HCT116 (cell line): Measurements from ENCODE around the gene CHST12. TPM values are rescaled to one million over a fixed set of nuclear protein-coding genes. Genes with fewer than 3 reads are reported as not detected.

ENCODE experiments used
- ATAC-seq: fragments of 200-7000 bp; cut with Tn5 transposase; 2 replicates; pipeline ENCODE4 v1.9.1; 2020; ENCODE audit warnings: mild to moderate bottlenecking, moderate library complexity
- BruUV-seq: library from RNA; stranded (reverse); fragments of 400-500 nt; replicated peaks from 2 replicates; lab custom pipeline; 2021; lab: Mats Ljungman, UMichigan
- CTCF ChIA-PET: fragments of 300-600 bp; sonication (Branson Sonifier 250); formaldehyde crosslinking; loops from one replicate; lab custom pipeline; 2021; ENCODE audit warnings: antibody characterized with exemption; lab: Charles Lee
- POLR2A ChIA-PET: fragments of 300-600, 350-600 bp; sonication (Branson Sonifier 250); formaldehyde crosslinking; loops from one replicate; lab custom pipeline; 2021; ENCODE audit warnings: antibody characterized with exemption; lab: Charles Lee
- RAD21 ChIA-PET, 2 experiments: fragments of 300-600 bp; sonication (Branson Sonifier 250); formaldehyde crosslinking; loops; one replicate each; lab custom pipeline; 2023; ENCODE audit warnings: low total read pairs in 2 of 2; ENCODE audit not compliant: uncharacterized antibody in 2 of 2, unreplicated experiment in 2 of 2, low non-redundant PET in 1 of 2; lab: Charles Lee
- DNase-seq: peaks from one replicate; pipeline ENCODE4 v3.0.0-alpha.2; 2010; ENCODE audit warnings: low read depth, low spot score
- H2AFZ ChIP-seq: fragments of 200-600 bp; shearing (Covaris generic), sonication (generic); 2 replicates; pipeline ENCODE4 v1.6.1; 2017; ENCODE audit warnings: low read depth, mixed run types, mixed read lengths, antibody characterized with exemption, low read length; ENCODE audit not compliant: poor library complexity, severe bottlenecking
- H3K27ac ChIP-seq: 2 replicates; pipeline ENCODE4 v1.5.1; 2012; ENCODE audit warnings: low read depth, low read length
- H3K27me3 ChIP-seq: fragments of 200-600 bp; sonication (generic); 2 replicates; pipeline ENCODE4 v1.6.1; 2016; ENCODE audit warnings: mixed run types, low read length, mixed read lengths; ENCODE audit not compliant: insufficient read depth
- H3K36me3 ChIP-seq, 2 experiments: fragments of 200-500 bp in 1 of 2; fragments of 200-600 bp in 1 of 2; sonication (Bioruptor generic) in 1 of 2; sonication (generic) in 1 of 2; 2 replicates each; pipeline versions ENCODE4 v1.5.1 to v1.6.1; 2014 to 2016; ENCODE audit warnings: low read length in 2 of 2, inconsistent platforms in 1 of 2, mixed read lengths in 1 of 2, mixed run types in 1 of 2; ENCODE audit not compliant: insufficient read depth in 2 of 2, control insufficient read depth in 1 of 2
- H3K4me1 ChIP-seq, 2 experiments: fragments of 200-600 bp in 1 of 2; sonication (generic) in 1 of 2; 2 replicates each; pipeline versions ENCODE4 v1.5.1 to v1.6.1; 2012 to 2017; ENCODE audit warnings: low read length in 2 of 2, inconsistent platforms in 1 of 2, mild to moderate bottlenecking in 1 of 2, mixed read lengths in 1 of 2, mixed run types in 1 of 2, moderate library complexity in 1 of 2; ENCODE audit not compliant: insufficient read depth in 2 of 2, control insufficient read depth in 1 of 2
- H3K4me2 ChIP-seq: fragments of 200-600 bp; sonication (generic); 2 replicates; pipeline ENCODE4 v1.6.1; 2017; ENCODE audit warnings: mixed run types, low read length, mixed read lengths
- H3K4me3 ChIP-seq, 2 experiments: fragments of 200-600 bp in 1 of 2; sonication (generic) in 1 of 2; replicated peaks in 1 of 2; 2 replicates each; pipeline ENCODE4 v1.5.1; 2011 to 2016; ENCODE audit warnings: low read length in 2 of 2, control low read depth in 1 of 2, low read depth in 1 of 2, mild to moderate bottlenecking in 1 of 2, mixed read lengths in 1 of 2, mixed run types in 1 of 2
- H3K79me2 ChIP-seq: fragments of 200-600 bp; sonication (generic); 2 replicates; pipeline ENCODE4 v1.6.1; 2017; ENCODE audit warnings: mild to moderate bottlenecking, mixed run types, low read length, moderate library complexity, mixed read lengths; ENCODE audit not compliant: insufficient read depth
- H3K9ac ChIP-seq: fragments of 200-600 bp; sonication (generic); 2 replicates; pipeline ENCODE4 v1.6.1; 2016; ENCODE audit warnings: low read length, mixed read lengths
- H3K9me2 ChIP-seq: fragments of 200-600 bp; sonication (generic), shearing (Covaris generic); 2 replicates; pipeline ENCODE4 v1.6.1; 2017; ENCODE audit warnings: mixed run types, mild to moderate bottlenecking, moderate library complexity; ENCODE audit not compliant: insufficient read depth
- H3K9me3 ChIP-seq, 2 experiments: fragments of 200-500 bp in 1 of 2; fragments of 200-600 bp in 1 of 2; sonication (Bioruptor generic) in 1 of 2; sonication (generic) in 1 of 2; 2 replicates each; pipeline ENCODE4 v1.6.1; 2014 to 2017; ENCODE audit warnings: low read length in 2 of 2, mixed read lengths in 2 of 2, inconsistent platforms in 1 of 2, low read depth in 1 of 2, mild to moderate bottlenecking in 1 of 2, mixed run types in 1 of 2, moderate library complexity in 1 of 2; ENCODE audit not compliant: control insufficient read depth in 1 of 2, insufficient read depth in 1 of 2
- H4K20me1 ChIP-seq: fragments of 200-600 bp; sonication (generic), shearing (Covaris generic); 2 replicates; pipeline ENCODE4 v1.6.1; 2017; ENCODE audit warnings: mixed run types, mild to moderate bottlenecking, moderate library complexity; ENCODE audit not compliant: insufficient read depth
- CBX3 ChIP-seq: IDR thresholded peaks from 2 replicates; pipeline ENCODE4 v1.6.1; 2012; ENCODE audit warnings: low read depth
- CEBPB ChIP-seq: IDR thresholded peaks from 2 replicates; pipeline ENCODE4 v1.6.1; 2012; ENCODE audit warnings: low read depth
- EGR1 ChIP-seq: IDR thresholded peaks from 2 replicates; pipeline ENCODE4 v1.6.1; 2012; ENCODE audit warnings: low read depth
- ELF1 ChIP-seq: IDR thresholded peaks from 2 replicates; pipeline ENCODE4 v1.6.1; 2012; ENCODE audit warnings: low read depth, borderline replicate concordance
- EZH2 ChIP-seq: fragments of 200-600 bp; sonication (generic); IDR thresholded peaks from 2 replicates; pipeline ENCODE4 v1.6.1; 2017; ENCODE audit warnings: antibody characterized with exemption, mixed run types
- EZH2phosphoT487 ChIP-seq: fragments of 200-600 bp; IDR thresholded peaks from 2 replicates; pipeline ENCODE4 v1.6.1; 2018; ENCODE audit warnings: antibody characterized with exemption, borderline replicate concordance
- JUND ChIP-seq: IDR thresholded peaks from 2 replicates; pipeline ENCODE4 v1.6.1; 2012
- POLR2A ChIP-seq: IDR thresholded peaks from 2 replicates; pipeline ENCODE4 v1.7.0; 2011; ENCODE audit warnings: borderline replicate concordance; ENCODE audit not compliant: insufficient read depth, insufficient read length; ENCODE audit errors: extremely low read depth
- POLR2AphosphoS5 ChIP-seq: IDR thresholded peaks from 2 replicates; pipeline ENCODE4 v1.6.1; 2011; ENCODE audit warnings: mild to moderate bottlenecking, low read depth, low read length, moderate library complexity
- RAD21 ChIP-seq: IDR thresholded peaks from 2 replicates; pipeline ENCODE4 v1.6.1; 2012; ENCODE audit warnings: low read depth, mild to moderate bottlenecking
- SIN3A ChIP-seq: IDR thresholded peaks from 2 replicates; pipeline ENCODE4 v1.6.1; 2012; ENCODE audit warnings: low read depth
- SP1 ChIP-seq: IDR thresholded peaks from 2 replicates; pipeline ENCODE4 v1.6.1; 2012; ENCODE audit warnings: low read depth
- SRF ChIP-seq: IDR thresholded peaks from 2 replicates; pipeline ENCODE4 v1.6.1; 2012; ENCODE audit warnings: low read depth
- TCF7L2 ChIP-seq: IDR thresholded peaks from 2 replicates; pipeline ENCODE4 v1.7.0; 2011; ENCODE audit warnings: borderline replicate concordance, inconsistent platforms; ENCODE audit not compliant: insufficient read depth, insufficient read length; ENCODE audit errors: extremely low read depth
- YY1 ChIP-seq: IDR thresholded peaks from 2 replicates; pipeline ENCODE4 v1.6.1; 2011; ENCODE audit warnings: low read length, low read depth, moderate library complexity, mild to moderate bottlenecking; ENCODE audit not compliant: insufficient replicate concordance; ENCODE audit errors: extremely low read depth
- ZFX ChIP-seq: fragments of 450-650 bp; IDR thresholded peaks from 2 replicates; pipeline ENCODE4 v1.6.1; 2017
- intact Hi-C: fragments of 100-400 bp; cut with micrococcal nuclease; formaldehyde crosslinking; loops from 2 replicates; pipeline ENCODE4 v1.10.0; 2022
- total RNA-seq: library from RNA; stranded (reverse); gene quantifications from one replicate; pipeline ENCODE4 v1.2.1, GENCODE V29; 2021; ENCODE audit not compliant: unreplicated experiment
- TF ChIP-seq, protein P1 (sequence below), 3 experiments: fragments of 200-600 bp in 1 of 3; sonication (generic) in 1 of 3; IDR thresholded peaks in 2 of 3; conservative IDR thresholded peaks in 1 of 3; 2 replicates each; pipeline ENCODE4 v1.5.1; 2012 to 2017; ENCODE audit warnings: low read depth in 2 of 3, low read length in 2 of 3, antibody characterized with exemption in 1 of 3, borderline replicate concordance in 1 of 3, control low read depth in 1 of 3, mild to moderate bottlenecking in 1 of 3, mixed read lengths in 1 of 3, mixed run types in 1 of 3, moderate library complexity in 1 of 3; ENCODE audit not compliant: insufficient read depth in 1 of 3
- TF ChIP-seq, protein P2 (sequence below): IDR thresholded peaks from 2 replicates; pipeline ENCODE4 v1.6.1; 2012
- TF ChIP-seq, protein P3 (sequence below): IDR thresholded peaks from 2 replicates; pipeline ENCODE4 v1.6.1; 2012
- TF ChIP-seq, protein P4 (sequence below): IDR thresholded peaks from 2 replicates; pipeline ENCODE4 v1.6.1; 2012; ENCODE audit warnings: low read depth

Gene CHST12
- total RNA-seq, 1 experiment from 2014 or later = 14.2 TPM

DNA sequence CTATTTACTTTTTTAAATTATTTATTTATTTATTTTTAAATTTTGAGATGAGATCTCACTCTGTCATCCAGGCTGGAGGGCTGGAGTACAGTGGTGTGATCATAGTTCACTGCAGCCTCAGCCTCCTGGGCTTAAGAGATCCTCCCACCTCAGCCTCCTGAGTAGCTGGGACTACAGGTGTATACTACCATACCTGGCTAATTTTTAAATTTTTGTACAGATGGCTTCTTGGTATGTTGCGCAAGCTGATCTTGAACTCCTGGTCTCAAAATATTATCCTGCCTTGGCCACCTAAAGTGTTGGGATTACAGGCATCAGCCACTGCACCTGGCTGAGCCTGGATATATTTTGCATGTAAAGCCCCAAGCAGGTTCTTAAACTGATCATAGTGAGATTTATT lies 7.6 kb downstream of the CHST12 start:
- CTCF ChIA-PET = interaction anchor here (0.7 kb wide), 1 partner anchor 51 kb away, joined by 3 read pairs; no protein-coding TSS in a partner anchor
- no peak for ATAC-seq
- BruUV-seq = no TSS peak
- no peak for TF ChIP-seq EZH2
- TF ChIP-seq RAD21 = no peak
- TF ChIP-seq JUND = no peak
- TF ChIP-seq, protein P1, sequence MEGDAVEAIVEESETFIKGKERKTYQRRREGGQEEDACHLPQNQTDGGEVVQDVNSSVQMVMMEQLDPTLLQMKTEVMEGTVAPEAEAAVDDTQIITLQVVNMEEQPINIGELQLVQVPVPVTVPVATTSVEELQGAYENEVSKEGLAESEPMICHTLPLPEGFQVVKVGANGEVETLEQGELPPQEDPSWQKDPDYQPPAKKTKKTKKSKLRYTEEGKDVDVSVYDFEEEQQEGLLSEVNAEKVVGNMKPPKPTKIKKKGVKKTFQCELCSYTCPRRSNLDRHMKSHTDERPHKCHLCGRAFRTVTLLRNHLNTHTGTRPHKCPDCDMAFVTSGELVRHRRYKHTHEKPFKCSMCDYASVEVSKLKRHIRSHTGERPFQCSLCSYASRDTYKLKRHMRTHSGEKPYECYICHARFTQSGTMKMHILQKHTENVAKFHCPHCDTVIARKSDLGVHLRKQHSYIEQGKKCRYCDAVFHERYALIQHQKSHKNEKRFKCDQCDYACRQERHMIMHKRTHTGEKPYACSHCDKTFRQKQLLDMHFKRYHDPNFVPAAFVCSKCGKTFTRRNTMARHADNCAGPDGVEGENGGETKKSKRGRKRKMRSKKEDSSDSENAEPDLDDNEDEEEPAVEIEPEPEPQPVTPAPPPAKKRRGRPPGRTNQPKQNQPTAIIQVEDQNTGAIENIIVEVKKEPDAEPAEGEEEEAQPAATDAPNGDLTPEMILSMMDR (IDR thresholded peaks at IDR 0.05 in 2 of 3, conservative IDR thresholded peaks at IDR 0.05 in 1 of 3; ENCODE audit: borderline replicate concordance in 1 of 3, insufficient read depth in 1 of 3, low read depth in 2 of 3, low read length in 2 of 3) = no peak
- no peak for TF ChIP-seq ZFX
- no peak for TF ChIP-seq CBX3
- no peak for TF ChIP-seq EZH2phosphoT487
- no peak for TF ChIP-seq SIN3A
- TF ChIP-seq, protein P2, sequence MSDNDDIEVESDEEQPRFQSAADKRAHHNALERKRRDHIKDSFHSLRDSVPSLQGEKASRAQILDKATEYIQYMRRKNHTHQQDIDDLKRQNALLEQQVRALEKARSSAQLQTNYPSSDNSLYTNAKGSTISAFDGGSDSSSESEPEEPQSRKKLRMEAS = no peak
- TF ChIP-seq, protein P3, sequence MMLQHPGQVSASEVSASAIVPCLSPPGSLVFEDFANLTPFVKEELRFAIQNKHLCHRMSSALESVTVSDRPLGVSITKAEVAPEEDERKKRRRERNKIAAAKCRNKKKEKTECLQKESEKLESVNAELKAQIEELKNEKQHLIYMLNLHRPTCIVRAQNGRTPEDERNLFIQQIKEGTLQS = no peak
- TF ChIP-seq EGR1 = no peak
- no peak for TF ChIP-seq SP1
- TF ChIP-seq, protein P4, sequence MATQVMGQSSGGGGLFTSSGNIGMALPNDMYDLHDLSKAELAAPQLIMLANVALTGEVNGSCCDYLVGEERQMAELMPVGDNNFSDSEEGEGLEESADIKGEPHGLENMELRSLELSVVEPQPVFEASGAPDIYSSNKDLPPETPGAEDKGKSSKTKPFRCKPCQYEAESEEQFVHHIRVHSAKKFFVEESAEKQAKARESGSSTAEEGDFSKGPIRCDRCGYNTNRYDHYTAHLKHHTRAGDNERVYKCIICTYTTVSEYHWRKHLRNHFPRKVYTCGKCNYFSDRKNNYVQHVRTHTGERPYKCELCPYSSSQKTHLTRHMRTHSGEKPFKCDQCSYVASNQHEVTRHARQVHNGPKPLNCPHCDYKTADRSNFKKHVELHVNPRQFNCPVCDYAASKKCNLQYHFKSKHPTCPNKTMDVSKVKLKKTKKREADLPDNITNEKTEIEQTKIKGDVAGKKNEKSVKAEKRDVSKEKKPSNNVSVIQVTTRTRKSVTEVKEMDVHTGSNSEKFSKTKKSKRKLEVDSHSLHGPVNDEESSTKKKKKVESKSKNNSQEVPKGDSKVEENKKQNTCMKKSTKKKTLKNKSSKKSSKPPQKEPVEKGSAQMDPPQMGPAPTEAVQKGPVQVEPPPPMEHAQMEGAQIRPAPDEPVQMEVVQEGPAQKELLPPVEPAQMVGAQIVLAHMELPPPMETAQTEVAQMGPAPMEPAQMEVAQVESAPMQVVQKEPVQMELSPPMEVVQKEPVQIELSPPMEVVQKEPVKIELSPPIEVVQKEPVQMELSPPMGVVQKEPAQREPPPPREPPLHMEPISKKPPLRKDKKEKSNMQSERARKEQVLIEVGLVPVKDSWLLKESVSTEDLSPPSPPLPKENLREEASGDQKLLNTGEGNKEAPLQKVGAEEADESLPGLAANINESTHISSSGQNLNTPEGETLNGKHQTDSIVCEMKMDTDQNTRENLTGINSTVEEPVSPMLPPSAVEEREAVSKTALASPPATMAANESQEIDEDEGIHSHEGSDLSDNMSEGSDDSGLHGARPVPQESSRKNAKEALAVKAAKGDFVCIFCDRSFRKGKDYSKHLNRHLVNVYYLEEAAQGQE = no peak
- no peak for TF ChIP-seq SRF
- TF ChIP-seq POLR2AphosphoS5 = no peak
- no peak for TF ChIP-seq POLR2A
- TF ChIP-seq ELF1 = no peak
- no peak for TF ChIP-seq CEBPB
- no peak for TF ChIP-seq YY1
- TF ChIP-seq TCF7L2 = no peak
- H2AFZ ChIP-seq = no peak overlapping the region
- intact Hi-C loops = no loop called here
- H4K20me1 ChIP-seq = no peaks in the 10 kb centered on the region
- H3K36me3 ChIP-seq = no peaks in the 10 kb centered on the region
- H3K9me2 ChIP-seq = no peaks in the 10 kb centered on the region
- H3K4me3 ChIP-seq = no peak overlapping the region
- RAD21 ChIA-PET = no interaction called here
- POLR2A ChIA-PET = no interaction called here
- no peak overlapping the region for H3K27ac ChIP-seq
- H3K9me3 ChIP-seq = no peaks in the 10 kb centered on the region
- H3K27me3 ChIP-seq = no peaks in the 10 kb centered on the region
- H3K79me2 ChIP-seq = no peaks in the 10 kb centered on the region; the same call in 1 of the 2 replicates
- DNase-seq = no peak
- no peak overlapping the region for H3K9ac ChIP-seq
- peaks cover 0 to 11% of the 10 kb centered on the region in 2 experiments; a peak in 2 of 4 replicates for H3K4me1 ChIP-seq
- no peak overlapping the region for H3K4me2 ChIP-seq
